Measurements from ENCODE around the gene ANKRD16. TPM values are rescaled to one million over a fixed set of nuclear protein-coding genes. Genes with fewer than 3 reads are reported as not detected.
A peak's percentile ranks its signal among the peaks of the same experiment; 100 is the strongest.

ANKRD16 gene
- total and polyA plus RNA-seq, 2 experiments from 2014 or later, result 6.4 to 16.1 TPM

DNA sequence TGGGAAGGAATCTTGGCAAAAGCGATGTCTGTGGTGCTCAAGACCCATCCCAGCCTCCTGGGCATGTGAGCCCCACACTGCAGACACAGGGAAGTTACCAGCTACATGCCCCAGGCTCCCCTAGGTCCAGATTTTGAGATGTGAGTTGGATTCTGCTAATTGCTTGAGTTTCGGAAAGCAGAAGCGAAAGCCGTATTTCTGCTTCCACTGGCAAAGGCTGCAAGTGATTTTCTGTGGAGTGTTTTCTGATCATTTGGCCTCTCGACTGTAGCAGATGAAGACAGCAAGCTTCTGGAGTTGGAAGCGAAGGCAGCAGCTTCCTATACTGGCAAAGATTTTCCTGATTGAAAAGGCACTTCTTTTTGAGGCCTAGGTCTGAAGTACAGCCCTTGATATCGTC, 29.6 kb downstream of the ANKRD16 start:
- H3K4me3 Mint-ChIP-seq, result no peak overlapping the region
- H3K27ac Mint-ChIP-seq, result no peak overlapping the region
- H3K36me3 ChIP-seq (ENCODE audit: insufficient read depth), result no peaks in the 10 kb centered on the region
- H3K9me3 Mint-ChIP-seq, result peaks cover 3% of the 10 kb centered on the region
- peak overlapping the region; percentile 32; the same call in 1 of the 2 replicates for H3K27ac ChIP-seq (ENCODE audit: low read depth)
- no peak for DNase-seq (ENCODE audit: low spot score)
- H2AFZ ChIP-seq, result no peak overlapping the region
- no peak overlapping the region for H3K4me3 ChIP-seq
- H3K79me2 ChIP-seq (replicated peaks; ENCODE audit: insufficient read depth), result no peaks in the 10 kb centered on the region
- H3K4me1 ChIP-seq (ENCODE audit: insufficient read depth), result no peaks in the 10 kb centered on the region
- H4K20me1 ChIP-seq (replicated peaks; ENCODE audit: insufficient read depth), result no peaks in the 10 kb centered on the region
- H3K36me3 Mint-ChIP-seq (ENCODE audit: low read depth), result peaks cover 26% of the 10 kb centered on the region
- no peaks in the 10 kb centered on the region for H3K4me1 Mint-ChIP-seq
- H3K4me2 ChIP-seq, result no peak overlapping the region
- no peaks in the 10 kb centered on the region for H3K9me2 ChIP-seq (ENCODE audit: insufficient read depth)
- no peaks in the 10 kb centered on the region for H3F3A ChIP-seq (replicated peaks; ENCODE audit: low read depth)
- TF ChIP-seq CREB1 (CRISPR knock-in tag; IDR thresholded peaks at IDR 0.05; ENCODE audit: low read depth) (no peak), JUNB (IDR thresholded peaks at IDR 0.05; ENCODE audit: unreplicated experiment) (no peak), EZH2 (IDR thresholded peaks at IDR 0.05; ENCODE audit: low read depth, unreplicated experiment) (no peak), STAT1 (IDR thresholded peaks at IDR 0.05; ENCODE audit: unreplicated experiment) (no peak), ZNF114 (CRISPR knock-in tag; IDR thresholded peaks at IDR 0.05) (no peak), EZH2phosphoT487 (IDR thresholded peaks at IDR 0.05; ENCODE audit: unreplicated experiment) (no peak), NANOG (IDR thresholded peaks at IDR 0.05; ENCODE audit: borderline replicate concordance) (no peak), ZNF331 (CRISPR knock-in tag; IDR thresholded peaks at IDR 0.05; ENCODE audit: low read depth) (no peak), POLR2AphosphoS5 (IDR thresholded peaks at IDR 0.05; ENCODE audit: low read depth) (no peak)
- TF ChIP-seq, protein P1, sequence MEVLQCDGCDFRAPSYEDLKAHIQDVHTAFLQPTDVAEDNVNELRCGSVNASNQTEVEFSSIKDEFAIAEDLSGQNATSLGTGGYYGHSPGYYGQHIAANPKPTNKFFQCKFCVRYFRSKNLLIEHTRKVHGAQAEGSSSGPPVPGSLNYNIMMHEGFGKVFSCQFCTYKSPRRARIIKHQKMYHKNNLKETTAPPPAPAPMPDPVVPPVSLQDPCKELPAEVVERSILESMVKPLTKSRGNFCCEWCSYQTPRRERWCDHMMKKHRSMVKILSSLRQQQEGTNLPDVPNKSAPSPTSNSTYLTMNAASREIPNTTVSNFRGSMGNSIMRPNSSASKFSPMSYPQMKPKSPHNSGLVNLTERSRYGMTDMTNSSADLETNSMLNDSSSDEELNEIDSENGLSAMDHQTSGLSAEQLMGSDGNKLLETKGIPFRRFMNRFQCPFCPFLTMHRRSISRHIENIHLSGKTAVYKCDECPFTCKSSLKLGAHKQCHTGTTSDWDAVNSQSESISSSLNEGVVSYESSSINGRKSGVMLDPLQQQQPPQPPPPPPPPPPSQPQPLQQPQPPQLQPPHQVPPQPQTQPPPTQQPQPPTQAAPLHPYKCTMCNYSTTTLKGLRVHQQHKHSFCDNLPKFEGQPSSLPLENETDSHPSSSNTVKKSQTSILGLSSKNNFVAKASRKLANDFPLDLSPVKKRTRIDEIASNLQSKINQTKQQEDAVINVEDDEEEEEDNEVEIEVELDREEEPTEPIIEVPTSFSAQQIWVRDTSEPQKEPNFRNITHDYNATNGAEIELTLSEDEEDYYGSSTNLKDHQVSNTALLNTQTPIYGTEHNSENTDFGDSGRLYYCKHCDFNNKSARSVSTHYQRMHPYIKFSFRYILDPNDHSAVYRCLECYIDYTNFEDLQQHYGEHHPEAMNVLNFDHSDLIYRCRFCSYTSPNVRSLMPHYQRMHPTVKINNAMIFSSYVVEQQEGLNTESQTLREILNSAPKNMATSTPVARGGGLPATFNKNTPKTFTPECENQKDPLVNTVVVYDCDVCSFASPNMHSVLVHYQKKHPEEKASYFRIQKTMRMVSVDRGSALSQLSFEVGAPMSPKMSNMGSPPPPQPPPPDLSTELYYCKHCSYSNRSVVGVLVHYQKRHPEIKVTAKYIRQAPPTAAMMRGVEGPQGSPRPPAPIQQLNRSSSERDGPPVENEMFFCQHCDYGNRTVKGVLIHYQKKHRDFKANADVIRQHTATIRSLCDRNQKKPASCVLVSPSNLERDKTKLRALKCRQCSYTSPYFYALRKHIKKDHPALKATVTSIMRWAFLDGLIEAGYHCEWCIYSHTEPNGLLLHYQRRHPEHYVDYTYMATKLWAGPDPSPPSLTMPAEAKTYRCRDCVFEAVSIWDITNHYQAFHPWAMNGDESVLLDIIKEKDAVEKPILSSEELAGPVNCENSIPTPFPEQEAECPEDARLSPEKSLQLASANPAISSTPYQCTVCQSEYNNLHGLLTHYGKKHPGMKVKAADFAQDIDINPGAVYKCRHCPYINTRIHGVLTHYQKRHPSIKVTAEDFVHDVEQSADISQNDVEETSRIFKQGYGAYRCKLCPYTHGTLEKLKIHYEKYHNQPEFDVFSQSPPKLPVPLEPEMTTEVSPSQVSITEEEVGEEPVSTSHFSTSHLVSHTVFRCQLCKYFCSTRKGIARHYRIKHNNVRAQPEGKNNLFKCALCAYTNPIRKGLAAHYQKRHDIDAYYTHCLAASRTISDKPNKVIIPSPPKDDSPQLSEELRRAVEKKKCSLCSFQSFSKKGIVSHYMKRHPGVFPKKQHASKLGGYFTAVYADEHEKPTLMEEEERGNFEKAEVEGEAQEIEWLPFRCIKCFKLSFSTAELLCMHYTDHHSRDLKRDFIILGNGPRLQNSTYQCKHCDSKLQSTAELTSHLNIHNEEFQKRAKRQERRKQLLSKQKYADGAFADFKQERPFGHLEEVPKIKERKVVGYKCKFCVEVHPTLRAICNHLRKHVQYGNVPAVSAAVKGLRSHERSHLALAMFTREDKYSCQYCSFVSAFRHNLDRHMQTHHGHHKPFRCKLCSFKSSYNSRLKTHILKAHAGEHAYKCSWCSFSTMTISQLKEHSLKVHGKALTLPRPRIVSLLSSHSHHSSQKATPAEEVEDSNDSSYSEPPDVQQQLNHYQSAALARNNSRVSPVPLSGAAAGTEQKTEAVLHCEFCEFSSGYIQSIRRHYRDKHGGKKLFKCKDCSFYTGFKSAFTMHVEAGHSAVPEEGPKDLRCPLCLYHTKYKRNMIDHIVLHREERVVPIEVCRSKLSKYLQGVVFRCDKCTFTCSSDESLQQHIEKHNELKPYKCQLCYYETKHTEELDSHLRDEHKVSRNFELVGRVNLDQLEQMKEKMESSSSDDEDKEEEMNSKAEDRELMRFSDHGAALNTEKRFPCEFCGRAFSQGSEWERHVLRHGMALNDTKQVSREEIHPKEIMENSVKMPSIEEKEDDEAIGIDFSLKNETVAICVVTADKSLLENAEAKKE (CRISPR knock-in tag; IDR thresholded peaks at IDR 0.05), result no peak
- TF ChIP-seq, protein P2, sequence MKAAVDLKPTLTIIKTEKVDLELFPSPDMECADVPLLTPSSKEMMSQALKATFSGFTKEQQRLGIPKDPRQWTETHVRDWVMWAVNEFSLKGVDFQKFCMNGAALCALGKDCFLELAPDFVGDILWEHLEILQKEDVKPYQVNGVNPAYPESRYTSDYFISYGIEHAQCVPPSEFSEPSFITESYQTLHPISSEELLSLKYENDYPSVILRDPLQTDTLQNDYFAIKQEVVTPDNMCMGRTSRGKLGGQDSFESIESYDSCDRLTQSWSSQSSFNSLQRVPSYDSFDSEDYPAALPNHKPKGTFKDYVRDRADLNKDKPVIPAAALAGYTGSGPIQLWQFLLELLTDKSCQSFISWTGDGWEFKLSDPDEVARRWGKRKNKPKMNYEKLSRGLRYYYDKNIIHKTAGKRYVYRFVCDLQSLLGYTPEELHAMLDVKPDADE (IDR thresholded peaks at IDR 0.05), result no peak
- TF ChIP-seq, protein P3, sequence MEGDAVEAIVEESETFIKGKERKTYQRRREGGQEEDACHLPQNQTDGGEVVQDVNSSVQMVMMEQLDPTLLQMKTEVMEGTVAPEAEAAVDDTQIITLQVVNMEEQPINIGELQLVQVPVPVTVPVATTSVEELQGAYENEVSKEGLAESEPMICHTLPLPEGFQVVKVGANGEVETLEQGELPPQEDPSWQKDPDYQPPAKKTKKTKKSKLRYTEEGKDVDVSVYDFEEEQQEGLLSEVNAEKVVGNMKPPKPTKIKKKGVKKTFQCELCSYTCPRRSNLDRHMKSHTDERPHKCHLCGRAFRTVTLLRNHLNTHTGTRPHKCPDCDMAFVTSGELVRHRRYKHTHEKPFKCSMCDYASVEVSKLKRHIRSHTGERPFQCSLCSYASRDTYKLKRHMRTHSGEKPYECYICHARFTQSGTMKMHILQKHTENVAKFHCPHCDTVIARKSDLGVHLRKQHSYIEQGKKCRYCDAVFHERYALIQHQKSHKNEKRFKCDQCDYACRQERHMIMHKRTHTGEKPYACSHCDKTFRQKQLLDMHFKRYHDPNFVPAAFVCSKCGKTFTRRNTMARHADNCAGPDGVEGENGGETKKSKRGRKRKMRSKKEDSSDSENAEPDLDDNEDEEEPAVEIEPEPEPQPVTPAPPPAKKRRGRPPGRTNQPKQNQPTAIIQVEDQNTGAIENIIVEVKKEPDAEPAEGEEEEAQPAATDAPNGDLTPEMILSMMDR (conservative IDR thresholded peaks at IDR 0.05; ENCODE audit: low read depth in 2 of 2), result no peak
- TF ChIP-seq, protein P4, sequence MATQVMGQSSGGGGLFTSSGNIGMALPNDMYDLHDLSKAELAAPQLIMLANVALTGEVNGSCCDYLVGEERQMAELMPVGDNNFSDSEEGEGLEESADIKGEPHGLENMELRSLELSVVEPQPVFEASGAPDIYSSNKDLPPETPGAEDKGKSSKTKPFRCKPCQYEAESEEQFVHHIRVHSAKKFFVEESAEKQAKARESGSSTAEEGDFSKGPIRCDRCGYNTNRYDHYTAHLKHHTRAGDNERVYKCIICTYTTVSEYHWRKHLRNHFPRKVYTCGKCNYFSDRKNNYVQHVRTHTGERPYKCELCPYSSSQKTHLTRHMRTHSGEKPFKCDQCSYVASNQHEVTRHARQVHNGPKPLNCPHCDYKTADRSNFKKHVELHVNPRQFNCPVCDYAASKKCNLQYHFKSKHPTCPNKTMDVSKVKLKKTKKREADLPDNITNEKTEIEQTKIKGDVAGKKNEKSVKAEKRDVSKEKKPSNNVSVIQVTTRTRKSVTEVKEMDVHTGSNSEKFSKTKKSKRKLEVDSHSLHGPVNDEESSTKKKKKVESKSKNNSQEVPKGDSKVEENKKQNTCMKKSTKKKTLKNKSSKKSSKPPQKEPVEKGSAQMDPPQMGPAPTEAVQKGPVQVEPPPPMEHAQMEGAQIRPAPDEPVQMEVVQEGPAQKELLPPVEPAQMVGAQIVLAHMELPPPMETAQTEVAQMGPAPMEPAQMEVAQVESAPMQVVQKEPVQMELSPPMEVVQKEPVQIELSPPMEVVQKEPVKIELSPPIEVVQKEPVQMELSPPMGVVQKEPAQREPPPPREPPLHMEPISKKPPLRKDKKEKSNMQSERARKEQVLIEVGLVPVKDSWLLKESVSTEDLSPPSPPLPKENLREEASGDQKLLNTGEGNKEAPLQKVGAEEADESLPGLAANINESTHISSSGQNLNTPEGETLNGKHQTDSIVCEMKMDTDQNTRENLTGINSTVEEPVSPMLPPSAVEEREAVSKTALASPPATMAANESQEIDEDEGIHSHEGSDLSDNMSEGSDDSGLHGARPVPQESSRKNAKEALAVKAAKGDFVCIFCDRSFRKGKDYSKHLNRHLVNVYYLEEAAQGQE (IDR thresholded peaks at IDR 0.05; ENCODE audit: unreplicated experiment), result no peak
- H3K27me3 Mint-ChIP-seq (ENCODE audit: insufficient read depth, low read depth, poor library complexity), result peaks cover 1% of the 10 kb centered on the region
- no peak for ATAC-seq
- no peaks in the 10 kb centered on the region for H3K27me3 ChIP-seq (ENCODE audit: insufficient read depth)

Data from GM23338 (cell line).